ENCODE results near the gene UNC93B1. TPM values are rescaled to one million over a fixed set of nuclear protein-coding genes. Genes with fewer than 3 reads are reported as not detected.
"Not testable (repeated sequence)": the region's sequence is repeated elsewhere in the genome, so short reads cannot be mapped to it uniquely, and the experiment has no call there.

The UNC93B1 gene
- total and polyA plus RNA-seq, 12 donors: 3.2 to 18.2 (median 6.8) TPM

DNA sequence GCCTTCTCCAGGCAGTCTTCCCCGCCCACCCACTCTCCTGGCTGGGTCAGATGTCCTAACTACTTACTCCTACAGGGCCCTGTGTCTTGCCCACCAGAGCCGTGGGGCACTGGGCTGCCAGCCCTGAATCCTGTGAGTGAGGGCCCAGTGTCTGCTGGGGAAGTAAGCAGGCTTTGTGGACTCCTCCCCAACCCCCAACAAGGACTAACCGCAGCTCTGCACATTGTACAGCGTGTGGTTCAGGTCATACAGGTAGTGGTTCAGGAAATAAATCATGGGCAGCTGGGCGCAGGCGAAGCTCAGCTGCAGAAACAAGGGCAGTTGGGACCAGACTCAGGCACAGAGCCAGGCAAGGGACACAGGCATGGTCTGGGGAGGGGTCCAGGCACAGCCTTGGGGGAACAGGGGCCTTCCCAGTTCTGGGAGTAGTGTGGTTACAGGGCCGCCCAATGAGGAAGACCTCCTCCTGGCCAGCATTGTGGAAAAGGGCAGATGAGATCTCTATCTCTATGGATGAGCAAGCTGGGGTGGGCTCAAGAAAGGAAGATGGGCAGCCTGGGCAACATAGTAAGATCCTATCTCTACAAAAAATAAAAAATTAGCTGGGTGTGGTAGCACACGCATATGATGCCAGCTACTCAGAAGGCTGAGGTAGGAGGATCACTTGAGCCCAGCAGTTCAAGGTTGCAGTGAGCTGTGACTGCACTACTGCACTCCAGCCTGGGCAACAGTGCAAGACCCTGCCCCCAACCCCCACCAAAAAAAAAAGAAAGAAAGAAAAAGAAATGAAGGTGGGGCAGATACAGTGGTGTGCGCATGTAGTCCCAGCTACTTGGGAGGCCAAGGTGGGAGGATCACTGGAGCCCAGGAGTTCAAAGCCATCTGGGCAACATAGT lies 5.5 kb downstream of the UNC93B1 start:
- intact Hi-C loops (cut with DNase I): no loop called here
- TF ChIP-seq CTCF (IDR thresholded peaks at IDR 0.05): no peak
- DNase-seq: no peak
- Histone ChIP-seq H3K4me3 (no peak overlapping the region), H3K4me1 (peaks cover 0 to 13% (median 5%) of the 10 kb centered on the region in 9 donors), H3K9me3 (no peaks in the 10 kb centered on the region), H3K36me3 (peaks cover 0 to 8% (median 0%) of the 10 kb centered on the region in 9 donors), H3K27me3 (peaks cover 0 to under 1% (median 0%) of the 10 kb centered on the region in 7 donors), H3K27ac (no peak overlapping the region)
- WGBS, 2 donors: 94 to 96% methylated on average over 9 of the region's 9 CpGs
- no peak for ATAC-seq

DNA sequence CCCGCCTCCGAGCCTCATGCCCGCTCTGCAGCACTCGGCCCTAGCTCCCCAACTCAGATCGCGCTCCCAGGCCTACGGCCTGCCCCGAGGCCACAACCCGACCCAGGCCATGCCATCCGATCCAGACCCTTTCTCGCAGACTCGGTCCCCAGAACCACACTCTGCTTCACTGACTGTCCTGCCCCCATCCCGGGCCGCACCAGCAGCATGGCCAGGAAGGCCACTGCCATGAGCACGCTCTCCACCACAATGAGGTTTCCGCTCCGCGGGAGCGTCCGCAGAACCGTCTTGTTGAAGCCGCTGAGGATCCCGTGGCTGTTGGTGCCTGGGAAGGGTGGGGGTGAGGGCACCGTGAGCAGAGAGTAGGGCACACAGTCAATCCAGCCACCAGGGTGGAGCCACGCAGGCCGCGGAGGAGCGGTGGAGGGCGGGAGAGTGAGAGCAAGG lies 6.4 kb downstream of the UNC93B1 start:
- Histone ChIP-seq H3K27me3 (peaks cover 0 to 8% (median 3%) of the 10 kb centered on the region in 7 donors), H3K27ac (no peak overlapping the region), H3K36me3 (peaks cover 0 to 8% (median 0%) of the 10 kb centered on the region in 9 donors), H3K4me1 (peaks cover 0 to 4% (median 0%) of the 10 kb centered on the region in 9 donors), H3K4me3 (no peak overlapping the region), H3K9me3 (no peaks in the 10 kb centered on the region)
- 96% methylated on average over 29 of the region's 29 CpGs for WGBS, 2 donors
- intact Hi-C loops (cut with DNase I): no loop called here
- ATAC-seq: peak in 3 of 8 donors; percentile 12 to 25 (median 22)
- no peak for TF ChIP-seq CTCF (IDR thresholded peaks at IDR 0.05)
- no peak for DNase-seq

- peak; percentile 60 to 84 (median 70) for ATAC-seq
- DNase-seq: peak in 1 of 2 donors; percentile 67
- H3K27me3 ChIP-seq: peaks cover 0 to 8% (median 3%) of the 10 kb centered on the region in 7 donors
- H3K4me1 ChIP-seq: peaks cover 0 to under 1% (median 0%) of the 10 kb centered on the region in 9 donors
- TF ChIP-seq CTCF (IDR thresholded peaks at IDR 0.05): no peak
- peaks cover 0 to 8% (median 0%) of the 10 kb centered on the region in 9 donors for H3K36me3 ChIP-seq
- intact Hi-C loops (cut with DNase I): no loop called here
- no peak overlapping the region for H3K27ac ChIP-seq
- WGBS, 2 donors: 63% methylated on average over 40 to 41 of the region's 41 CpGs
- H3K4me3 ChIP-seq: no peak overlapping the region
- H3K9me3 ChIP-seq: no peaks in the 10 kb centered on the region
Measured at GRCh38 chr11:67996622-67997474, 7.0 kb downstream of the UNC93B1 start.

GRCh38 chr11:67996051-67996450 lies 7.8 kb downstream of the UNC93B1 start:
- Histone ChIP-seq H3K27ac (no peak overlapping the region), H3K9me3 (no peaks in the 10 kb centered on the region), H3K4me1 (peaks cover 0 to 8% (median 7%) of the 10 kb centered on the region in 9 donors), H3K4me3 (no peak overlapping the region), H3K27me3 (peaks cover 0 to 16% (median 11%) of the 10 kb centered on the region in 7 donors), H3K36me3 (peaks cover 0 to 8% (median 0%) of the 10 kb centered on the region in 9 donors)
- 95% methylated on average over 5 to 13 of the region's 13 CpGs for WGBS, 2 donors
- DNase-seq (no peak), ATAC-seq (no peak)
- TF ChIP-seq CTCF (IDR thresholded peaks at IDR 0.05): no peak
- intact Hi-C loops (cut with DNase I): no loop called here

- ATAC-seq; H3K4me3 ChIP-seq; H3K27ac ChIP-seq; intact Hi-C loops (cut with DNase I); H3K36me3 ChIP-seq; DNase-seq; H3K9me3 ChIP-seq: not testable (repeated sequence)
- 87 to 89% methylated on average over 14 of the region's 14 CpGs for WGBS, 2 donors
- Histone ChIP-seq H3K27me3 (peaks cover 0 to 19% (median 13%) of the 10 kb centered on the region in 7 donors), H3K4me1 (peaks cover 0 to 11% (median 9%) of the 10 kb centered on the region in 9 donors)
Measured at GRCh38 chr11:67995579-67995978, 8.3 kb downstream of the UNC93B1 start.

DNA sequence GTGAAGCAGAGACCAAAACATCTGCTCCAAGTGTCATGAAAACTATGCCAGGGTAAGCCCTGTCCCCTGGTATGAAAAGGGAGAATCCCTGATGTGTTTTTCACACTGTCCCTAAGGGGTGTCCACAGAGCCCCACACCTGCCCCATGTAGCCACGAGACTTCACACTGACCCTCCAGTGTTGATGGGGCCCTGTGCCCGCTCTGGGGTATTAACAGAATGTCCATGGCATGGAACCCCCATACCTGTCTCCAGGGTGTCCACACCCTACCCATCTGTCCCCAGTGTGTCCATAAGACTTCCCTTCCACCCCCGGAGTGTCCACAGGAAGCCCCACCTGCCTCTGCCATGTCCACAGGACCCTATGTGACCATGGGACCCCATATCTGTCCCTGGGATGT lies 8.8 kb downstream of the UNC93B1 start:
- H3K27ac ChIP-seq; H3K4me3 ChIP-seq; DNase-seq; H3K36me3 ChIP-seq; ATAC-seq; H3K9me3 ChIP-seq; intact Hi-C loops (cut with DNase I): not testable (repeated sequence)
- H3K27me3 ChIP-seq: peaks cover 0 to 19% (median 13%) of the 10 kb centered on the region in 7 donors
- 94% methylated on average over 3 of the region's 3 CpGs for WGBS, 2 donors
- H3K4me1 ChIP-seq: peaks cover 0 to 11% (median 9%) of the 10 kb centered on the region in 9 donors

Measured in heart right ventricle (tissue), 16 donors.